Ishikawa (cell line): ENCODE measurements around the gene ANKRD31.

ENCODE experiments used
- CEBPB ChIP-seq: IDR thresholded peaks from 2 replicates; pipeline ENCODE4 v1.6.1; 2012
- CREB1 ChIP-seq: IDR thresholded peaks from 2 replicates; pipeline ENCODE4 v1.6.1; 2012; ENCODE audit warnings: low read depth
- EGR1 ChIP-seq: IDR thresholded peaks from 2 replicates; pipeline ENCODE4 v1.6.1; 2012
- EP300 ChIP-seq: IDR thresholded peaks from 2 replicates; pipeline ENCODE4 v1.6.1; 2012; ENCODE audit warnings: borderline replicate concordance
- FOXM1 ChIP-seq: IDR thresholded peaks from 2 replicates; pipeline ENCODE4 v1.6.1; 2012; ENCODE audit warnings: low read depth, borderline replicate concordance
- MAX ChIP-seq: IDR thresholded peaks from 2 replicates; pipeline ENCODE4 v1.6.1; 2012
- NFIC ChIP-seq: IDR thresholded peaks from 2 replicates; pipeline ENCODE4 v1.6.1; 2012
- RAD21 ChIP-seq: IDR thresholded peaks from 2 replicates; pipeline ENCODE4 v1.6.1; 2012; ENCODE audit warnings: low read depth
- REST ChIP-seq: IDR thresholded peaks from 2 replicates; pipeline ENCODE4 v1.6.1; 2012; ENCODE audit warnings: low read depth, mild to moderate bottlenecking
- TAF1 ChIP-seq: IDR thresholded peaks from 2 replicates; pipeline ENCODE4 v1.6.1; 2012; ENCODE audit warnings: low read depth, mild to moderate bottlenecking
- TCF12 ChIP-seq: IDR thresholded peaks from 2 replicates; pipeline ENCODE4 v1.6.1; 2012; ENCODE audit warnings: low read depth
- TEAD4 ChIP-seq: IDR thresholded peaks from 2 replicates; pipeline ENCODE4 v1.6.1; 2012
- USF1 ChIP-seq: IDR thresholded peaks from 2 replicates; pipeline ENCODE4 v1.6.1; 2012
- YY1 ChIP-seq: IDR thresholded peaks from 2 replicates; pipeline ENCODE4 v1.6.1; 2012; ENCODE audit warnings: low read depth
- ZBTB7A ChIP-seq: IDR thresholded peaks from 2 replicates; pipeline ENCODE4 v1.6.1; 2012; ENCODE audit warnings: low read depth

The ANKRD31 gene

GRCh38 chr5:75203604-75204003 is 33.1 kb downstream of the ANKRD31 start:
- TF ChIP-seq CEBPB (no peak), ZBTB7A (no peak), NFIC (no peak), RAD21 (no peak), YY1 (no peak), TAF1 (no peak), CREB1 (no peak), MAX (no peak), TCF12 (no peak), TEAD4 (no peak), EGR1 (no peak), FOXM1 (no peak), USF1 (no peak)

- TF ChIP-seq REST (no peak), TAF1 (no peak), EP300 (no peak), YY1 (no peak), FOXM1 (no peak), USF1 (no peak), NFIC (no peak), ZBTB7A (no peak), TCF12 (no peak), MAX (no peak), EGR1 (no peak), TEAD4 (no peak), CEBPB (no peak), CREB1 (no peak), RAD21 (no peak)
Measured at GRCh38 chr5:75202935-75203334, 33.7 kb downstream of the ANKRD31 start.

DNA sequence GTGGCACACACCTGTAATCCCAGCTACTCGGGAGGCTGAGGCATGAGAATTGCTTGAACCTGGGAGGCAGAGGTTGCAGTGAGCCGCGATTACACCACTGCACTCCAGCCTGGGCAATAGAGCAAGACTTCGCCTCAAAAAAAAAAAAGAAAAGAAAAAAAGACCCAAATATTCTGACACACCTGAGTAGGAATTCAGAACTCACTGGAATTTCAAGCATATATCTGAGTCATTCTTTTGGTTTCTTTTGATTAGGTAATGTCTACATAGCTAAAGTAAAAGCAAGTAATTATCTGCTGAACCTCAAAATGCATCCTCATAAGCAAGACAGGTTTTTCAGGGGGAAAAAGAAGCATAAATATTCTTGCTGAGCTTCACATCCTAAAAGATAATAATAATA is 35.9 kb downstream of the ANKRD31 start:
- no peak for TF ChIP-seq EGR1
- TF ChIP-seq RAD21: no peak
- TF ChIP-seq TEAD4: no peak
- TF ChIP-seq YY1: no peak
- TF ChIP-seq EP300: no peak
- TF ChIP-seq FOXM1: no peak
- no peak for TF ChIP-seq REST
- TF ChIP-seq NFIC: no peak
- TF ChIP-seq CEBPB: no peak
- no peak for TF ChIP-seq TCF12

DNA sequence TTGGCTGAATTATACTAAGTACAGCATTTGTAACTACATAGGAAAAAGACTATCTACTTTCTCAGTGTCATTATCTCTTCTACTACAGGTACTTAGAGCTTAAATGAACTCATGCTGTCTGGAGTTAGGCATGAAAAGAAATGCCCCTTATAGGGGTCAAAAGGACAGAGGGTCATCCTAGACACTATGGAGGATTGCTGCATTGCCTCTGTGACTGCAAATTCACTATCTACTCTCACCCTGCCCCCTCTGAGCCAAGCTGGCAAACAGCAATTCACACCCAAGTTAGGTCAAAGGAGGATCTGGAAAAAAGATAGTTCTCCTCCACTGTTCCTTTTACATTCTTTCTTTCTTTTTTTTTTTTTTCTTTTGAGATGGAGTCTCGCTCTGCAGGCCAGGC is 36.7 kb downstream of the ANKRD31 start:
- TF ChIP-seq CEBPB (no peak), CREB1 (no peak), EGR1 (no peak), MAX (no peak), NFIC (no peak), YY1 (no peak), EP300 (no peak), ZBTB7A (no peak), TEAD4 (no peak), REST (no peak), TCF12 (no peak), RAD21 (no peak), FOXM1 (no peak), TAF1 (no peak)
